ENCODE data around the gene PLXND1. TPM values are rescaled to one million over a fixed set of nuclear protein-coding genes. Genes with fewer than 3 reads are reported as not detected.

Gene PLXND1
- total and polyA plus RNA-seq, 12 donors: 41.2 to 370 (median 138) TPM

DNA sequence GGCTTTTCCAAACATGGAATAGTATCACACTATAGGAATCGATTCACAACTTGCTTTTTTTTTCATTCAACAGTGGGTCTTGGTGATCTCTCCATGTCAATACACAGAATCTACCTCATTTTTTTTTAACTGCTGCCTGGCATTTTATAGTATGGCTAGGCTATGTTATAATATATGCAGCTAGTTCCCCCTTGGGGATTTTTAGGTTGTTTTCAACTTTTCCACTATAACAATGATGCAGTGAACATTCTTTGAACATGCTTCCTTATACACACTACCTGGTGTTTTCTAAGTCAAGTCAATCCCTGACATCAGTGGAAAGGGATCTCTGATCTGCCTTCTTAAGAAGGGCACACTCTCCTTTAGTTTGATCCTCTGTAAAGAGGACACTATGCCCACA lies 46.5 kb upstream of the PLXND1 start:
- intact Hi-C loops (cut with DNase I): loop anchor here in 1 of 2 donors (5.0 kb wide), 1 partner anchor 169 kb away; no protein-coding TSS in a partner anchor
- Histone ChIP-seq H3K4me1 (replicated peaks in 1 of 2) (peaks cover 14 to 46% of the 10 kb centered on the region in 2 donors), H3K9me3 (replicated peaks in 1 of 3) (no peaks in the 10 kb centered on the region), H3K4me3 (no peak overlapping the region), H3K27me3 (no peaks in the 10 kb centered on the region), H3K36me3 (replicated peaks in 1 of 2) (peaks cover 0 to 15% of the 10 kb centered on the region in 2 donors), H3K27ac (no peak overlapping the region)
- no peak for DNase-seq
- 81 to 91% (median 90%) methylated on average over 1 of the region's 1 CpG for WGBS, 4 donors
- no peak for TF ChIP-seq POLR2A (IDR thresholded peaks at IDR 0.05)
- TF ChIP-seq, protein P1, sequence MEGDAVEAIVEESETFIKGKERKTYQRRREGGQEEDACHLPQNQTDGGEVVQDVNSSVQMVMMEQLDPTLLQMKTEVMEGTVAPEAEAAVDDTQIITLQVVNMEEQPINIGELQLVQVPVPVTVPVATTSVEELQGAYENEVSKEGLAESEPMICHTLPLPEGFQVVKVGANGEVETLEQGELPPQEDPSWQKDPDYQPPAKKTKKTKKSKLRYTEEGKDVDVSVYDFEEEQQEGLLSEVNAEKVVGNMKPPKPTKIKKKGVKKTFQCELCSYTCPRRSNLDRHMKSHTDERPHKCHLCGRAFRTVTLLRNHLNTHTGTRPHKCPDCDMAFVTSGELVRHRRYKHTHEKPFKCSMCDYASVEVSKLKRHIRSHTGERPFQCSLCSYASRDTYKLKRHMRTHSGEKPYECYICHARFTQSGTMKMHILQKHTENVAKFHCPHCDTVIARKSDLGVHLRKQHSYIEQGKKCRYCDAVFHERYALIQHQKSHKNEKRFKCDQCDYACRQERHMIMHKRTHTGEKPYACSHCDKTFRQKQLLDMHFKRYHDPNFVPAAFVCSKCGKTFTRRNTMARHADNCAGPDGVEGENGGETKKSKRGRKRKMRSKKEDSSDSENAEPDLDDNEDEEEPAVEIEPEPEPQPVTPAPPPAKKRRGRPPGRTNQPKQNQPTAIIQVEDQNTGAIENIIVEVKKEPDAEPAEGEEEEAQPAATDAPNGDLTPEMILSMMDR (IDR thresholded peaks at IDR 0.05): no peak

DNA sequence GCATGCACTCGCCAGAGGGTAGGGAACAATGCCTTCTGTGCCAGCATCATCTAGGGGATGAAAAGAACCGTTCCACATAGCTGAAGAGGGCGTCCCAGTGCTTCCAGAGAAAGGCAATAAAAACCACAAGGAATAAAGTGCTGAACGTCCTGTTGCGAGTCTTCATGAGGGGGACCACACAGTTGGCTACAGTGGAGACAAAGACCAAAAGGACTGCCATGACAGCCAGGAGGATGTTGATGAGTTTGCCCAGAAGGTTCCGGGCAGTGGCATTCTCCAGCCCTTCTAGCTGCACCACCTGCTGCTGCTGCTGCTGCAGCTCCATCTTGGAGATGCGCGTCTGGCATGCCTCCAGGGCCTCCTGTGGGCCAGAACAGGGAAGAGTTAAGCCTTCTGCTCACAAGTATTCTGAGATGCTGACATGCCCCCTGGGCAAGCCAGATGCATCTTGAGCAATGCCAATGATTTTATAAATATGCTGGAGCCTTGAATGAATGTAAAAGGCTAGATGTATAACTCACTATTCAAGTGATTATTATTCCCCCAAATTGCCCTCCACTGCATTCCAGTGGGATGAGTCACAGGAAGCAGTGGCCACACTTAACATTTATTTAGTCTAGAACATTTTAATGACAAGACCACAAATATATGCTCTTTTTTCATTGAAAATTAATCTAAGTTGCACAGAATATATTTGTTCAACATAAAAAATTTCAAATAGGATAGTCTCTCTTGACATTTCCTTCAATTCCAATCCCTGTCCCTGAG lies 45.1 kb upstream of the PLXND1 start:
- WGBS, 4 donors: 86 to 91% (median 89%) methylated on average over 8 of the region's 8 CpGs
- H3K27ac ChIP-seq: peak overlapping the region in 2 of 5 donors; percentile 6 to 41
- TF ChIP-seq, protein P1 (IDR thresholded peaks at IDR 0.05): no peak
- TF ChIP-seq POLR2A (IDR thresholded peaks at IDR 0.05): no peak
- H3K36me3 ChIP-seq (replicated peaks in 1 of 2): peaks cover 0 to 15% of the 10 kb centered on the region in 2 donors
- peaks cover 0 to 32% of the 10 kb centered on the region in 2 donors for H3K4me1 ChIP-seq (replicated peaks in 1 of 2)
- no peak overlapping the region for H3K4me3 ChIP-seq
- H3K9me3 ChIP-seq (replicated peaks in 1 of 3): no peaks in the 10 kb centered on the region
- intact Hi-C loops (cut with DNase I): loop anchor here in 1 of 2 donors (5.0 kb wide), 1 partner anchor 171 kb away; no protein-coding TSS in a partner anchor
- H3K27me3 ChIP-seq: no peaks in the 10 kb centered on the region
- peak in 5 of 7 donors; percentile 19 to 63 (median 27) for DNase-seq

DNA sequence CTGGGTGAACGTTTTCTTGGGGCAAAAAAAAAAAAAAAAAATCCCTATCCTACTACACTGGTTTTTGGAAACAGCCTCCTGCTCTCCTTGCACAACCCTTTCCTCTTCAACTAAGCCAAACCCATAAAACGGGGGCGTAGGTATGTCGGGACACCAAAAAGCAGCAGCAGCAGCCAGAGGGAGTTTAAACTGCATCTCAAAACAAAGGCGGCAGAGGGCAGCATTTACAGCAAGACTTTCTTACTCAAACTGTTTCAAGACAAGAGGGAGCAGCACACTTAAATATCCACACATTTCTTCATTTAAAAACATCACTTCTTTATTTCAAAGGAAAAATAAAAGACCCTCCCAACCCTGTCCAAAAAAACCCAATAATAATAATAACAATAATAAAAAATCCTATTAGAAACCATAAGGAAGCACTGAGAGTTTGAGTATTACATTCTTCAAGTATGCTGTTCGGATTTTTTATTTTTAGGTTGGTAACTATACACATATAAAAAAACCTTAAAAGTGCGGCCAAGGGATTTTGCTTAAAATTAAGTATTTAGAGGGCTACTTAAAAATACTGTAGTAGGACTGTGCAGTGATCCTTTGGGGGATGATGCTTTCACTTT lies 43.9 kb upstream of the PLXND1 start:
- Histone ChIP-seq H3K36me3 (replicated peaks in 1 of 2) (peaks cover 0 to 15% of the 10 kb centered on the region in 2 donors), H3K27ac (no peak overlapping the region), H3K4me3 (no peak overlapping the region), H3K4me1 (replicated peaks in 1 of 2) (peaks cover 0 to 24% of the 10 kb centered on the region in 2 donors), H3K9me3 (replicated peaks in 1 of 3) (no peaks in the 10 kb centered on the region), H3K27me3 (no peaks in the 10 kb centered on the region)
- intact Hi-C loops (cut with DNase I): loop anchor here in 1 of 2 donors (5.0 kb wide), 1 partner anchor 172 kb away; no protein-coding TSS in a partner anchor
- peak; percentile 59 to 89 (median 75) for DNase-seq
- no peak for TF ChIP-seq POLR2A (IDR thresholded peaks at IDR 0.05)
- TF ChIP-seq, protein P1 (IDR thresholded peaks at IDR 0.05): peak; percentile 52 to 89 (median 76)
- 28 to 30% (median 29%) methylated on average over 7 of the region's 7 CpGs for whole genome bisulfite sequencing, 4 donors

DNA sequence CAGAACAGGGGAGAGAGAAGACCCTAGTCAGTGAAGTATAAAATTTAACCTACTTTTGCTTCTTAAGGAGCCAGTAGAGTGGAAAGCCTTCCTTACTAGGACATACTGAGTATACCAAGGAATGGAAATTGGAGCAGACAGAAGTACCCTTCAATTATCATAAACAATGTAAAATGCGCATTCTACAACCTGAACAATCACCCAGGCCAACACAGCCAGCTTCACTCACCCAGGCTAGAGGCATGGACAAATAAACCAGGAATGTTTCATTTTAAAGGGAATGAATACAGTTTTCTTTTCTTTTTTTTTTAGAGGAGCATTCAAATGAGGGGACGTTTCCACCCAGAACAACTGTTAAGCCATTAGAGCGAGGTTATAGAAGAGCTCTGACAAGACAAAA lies 41.9 kb upstream of the PLXND1 start:
- 82 to 89% (median 87%) methylated on average over 3 of the region's 3 CpGs for WGBS, 4 donors
- Histone ChIP-seq H3K27ac (no peak overlapping the region), H3K9me3 (replicated peaks in 1 of 3) (no peaks in the 10 kb centered on the region), H3K27me3 (no peaks in the 10 kb centered on the region), H3K4me3 (no peak overlapping the region), H3K36me3 (replicated peaks in 1 of 2) (peaks cover 0 to 9% of the 10 kb centered on the region in 2 donors), H3K4me1 (replicated peaks in 1 of 2) (peaks cover 0 to 24% of the 10 kb centered on the region in 2 donors)
- DNase-seq: no peak
- intact Hi-C loops (cut with DNase I): loop anchor here in 1 of 2 donors (5.0 kb wide), 2 partner anchors 179 to 284 kb away; no protein-coding TSS in a partner anchor
- TF ChIP-seq POLR2A (IDR thresholded peaks at IDR 0.05): no peak
- TF ChIP-seq, protein P1 (IDR thresholded peaks at IDR 0.05): no peak

Data from adrenal gland (tissue), 12 donors.